Measurements from ENCODE around the gene SAA1. TPM values are rescaled to one million over a fixed set of nuclear protein-coding genes. Genes with fewer than 3 reads are reported as not detected.
"Not testable (repeated sequence)": the region's sequence is repeated elsewhere in the genome, so short reads cannot be mapped to it uniquely, and the experiment has no call there.

The SAA1 gene
- polyA plus RNA-seq (ENCODE audit: insufficient read length) = not detected

GRCh38 chr11:18265949-18266348 is at the start of gene SAA1:
Gene SAA1 (plus strand): TSS chr11:18266264. CDS start chr11:18266888, 624 bp downstream.
- DNase-seq (ENCODE audit: low read depth) = no peak

- DNase-seq (ENCODE audit: low read depth) = no peak
These were observed 44.7 kb upstream of the SAA1 start for GRCh38 chr11:18221274-18221876.

GRCh38 chr11:18222814-18223421 is 43.1 kb upstream of the SAA1 start:
- DNase-seq (ENCODE audit: low read depth) = no peak

GRCh38 chr11:18223591-18224387 is 42.3 kb upstream of the SAA1 start:
- DNase-seq (ENCODE audit: low read depth) = no peak

- no peak for DNase-seq (ENCODE audit: low read depth)
These were observed 40.2 kb upstream of the SAA1 start for GRCh38 chr11:18225913-18226312.

GRCh38 chr11:18229501-18229900 is 36.6 kb upstream of the SAA1 start:
- DNase-seq (ENCODE audit: low read depth) = no peak

- DNase-seq (ENCODE audit: low read depth) = no peak
These were observed 35.2 kb upstream of the SAA1 start for GRCh38 chr11:18230859-18231258.

- DNase-seq (ENCODE audit: low read depth) = no peak
These were observed 32.2 kb upstream of the SAA1 start for GRCh38 chr11:18233912-18234311.

- no peak for DNase-seq (ENCODE audit: low read depth)
These were observed 30.4 kb upstream of the SAA1 start for GRCh38 chr11:18235394-18236334.

- DNase-seq (ENCODE audit: low read depth) = no peak
These were observed 29.3 kb upstream of the SAA1 start, which contains the start of gene SAA4 for GRCh38 chr11:18236664-18237356. Gene SAA4 (minus strand): TSS chr11:18236802. CDS start chr11:18235926, 876 bp downstream.

GRCh38 chr11:18239655-18240054 is 26.4 kb upstream of the SAA1 start:
- no peak for DNase-seq (ENCODE audit: low read depth)

GRCh38 chr11:18243783-18244362 is 22.2 kb upstream of the SAA1 start:
- peak; percentile 1 for DNase-seq (ENCODE audit: low read depth)

GRCh38 chr11:18245396-18245795 is 20.7 kb upstream of the SAA1 start:
- no peak for DNase-seq (ENCODE audit: low read depth)

GRCh38 chr11:18246379-18247190 is 19.5 kb upstream of the SAA1 start:
- DNase-seq (ENCODE audit: low read depth) = not testable (repeated sequence)

GRCh38 chr11:18247191-18247581 is 18.9 kb upstream of the SAA1 start:
- not testable (repeated sequence) for DNase-seq (ENCODE audit: low read depth)

- DNase-seq (ENCODE audit: low read depth) = no peak
These were observed 17.5 kb upstream of the SAA1 start, which contains the start of gene SAA2 for GRCh38 chr11:18248561-18248960. Gene SAA2 (minus strand): TSS chr11:18248668. CDS start chr11:18248011, 657 bp downstream.

- DNase-seq (ENCODE audit: low read depth) = no peak
These were observed 12.8 kb upstream of the SAA1 start for GRCh38 chr11:18253233-18253632.

- no peak for DNase-seq (ENCODE audit: low read depth)
These were observed 12.2 kb upstream of the SAA1 start for GRCh38 chr11:18253778-18254338.

GRCh38 chr11:18254781-18255361 is 11.2 kb upstream of the SAA1 start:
- no peak for DNase-seq (ENCODE audit: low read depth)
